Fibroblast of gingiva (primary cell): ENCODE measurements around the gene LRWD1.
"Not testable (repeated sequence)": the region's sequence is repeated elsewhere in the genome, so short reads cannot be mapped to it uniquely, and the experiment has no call there.

Source experiments
- DNase-seq: peaks from one replicate; pipeline ENCODE4 v3.0.0-alpha.2; 2011; ENCODE audit warnings: low read depth

The LRWD1 gene

DNA sequence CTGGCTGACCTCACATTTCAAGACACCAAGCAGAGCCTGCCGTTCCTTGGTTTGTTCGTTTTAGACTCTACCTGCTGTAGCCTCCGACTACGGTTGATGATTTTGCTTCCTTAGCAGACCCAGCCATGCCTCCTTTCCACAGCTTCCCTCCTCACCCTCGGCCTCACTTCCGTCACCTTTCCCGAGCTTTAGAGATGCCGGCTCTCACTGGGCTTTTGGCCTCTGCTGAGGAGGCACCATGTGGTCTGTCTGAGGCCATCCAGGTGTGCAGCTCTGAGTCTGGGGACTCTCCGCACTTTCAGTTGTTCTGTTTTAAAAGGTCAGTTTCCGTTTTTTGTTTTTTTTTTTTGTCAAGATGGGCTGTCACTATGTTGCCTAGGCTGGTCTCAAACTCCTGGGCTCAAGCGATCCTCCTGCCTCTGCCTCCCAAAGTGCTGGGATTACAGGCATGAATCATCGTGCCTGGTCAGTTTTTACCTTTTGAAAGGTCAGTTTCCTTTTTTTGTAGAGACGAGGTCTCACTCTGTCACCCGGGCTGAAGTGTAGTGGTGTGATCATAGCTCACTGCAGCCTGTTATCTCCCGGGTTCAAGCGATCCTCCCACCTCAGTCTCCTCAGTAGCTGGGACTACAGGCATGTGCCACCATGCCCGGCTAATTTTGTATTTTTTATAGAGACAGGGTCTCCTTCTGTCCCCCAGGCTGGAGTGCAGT lies 19.7 kb upstream of the LRWD1 start:
- DNase-seq, result no peak

DNA sequence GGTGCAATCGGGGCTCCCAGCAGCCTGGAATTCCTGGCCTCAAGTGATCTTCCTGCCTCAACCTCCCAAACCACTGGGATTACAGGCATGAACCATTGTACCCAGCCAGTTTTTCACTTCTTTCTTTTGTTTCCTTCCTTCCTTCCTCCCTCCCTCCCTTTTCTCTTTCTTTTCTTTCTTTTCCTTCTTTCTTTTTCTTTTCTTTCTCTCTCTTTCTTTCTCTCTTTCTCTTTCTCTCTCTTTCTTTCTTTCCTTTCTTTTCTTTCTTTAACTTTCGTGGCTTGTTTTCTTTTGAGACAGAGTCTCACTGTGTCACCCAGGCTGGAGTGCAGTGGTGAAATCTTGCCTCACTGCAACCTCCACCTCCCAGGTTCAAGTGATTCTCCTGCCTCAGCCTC lies 19.1 kb upstream of the LRWD1 start:
- no peak for DNase-seq

DNA sequence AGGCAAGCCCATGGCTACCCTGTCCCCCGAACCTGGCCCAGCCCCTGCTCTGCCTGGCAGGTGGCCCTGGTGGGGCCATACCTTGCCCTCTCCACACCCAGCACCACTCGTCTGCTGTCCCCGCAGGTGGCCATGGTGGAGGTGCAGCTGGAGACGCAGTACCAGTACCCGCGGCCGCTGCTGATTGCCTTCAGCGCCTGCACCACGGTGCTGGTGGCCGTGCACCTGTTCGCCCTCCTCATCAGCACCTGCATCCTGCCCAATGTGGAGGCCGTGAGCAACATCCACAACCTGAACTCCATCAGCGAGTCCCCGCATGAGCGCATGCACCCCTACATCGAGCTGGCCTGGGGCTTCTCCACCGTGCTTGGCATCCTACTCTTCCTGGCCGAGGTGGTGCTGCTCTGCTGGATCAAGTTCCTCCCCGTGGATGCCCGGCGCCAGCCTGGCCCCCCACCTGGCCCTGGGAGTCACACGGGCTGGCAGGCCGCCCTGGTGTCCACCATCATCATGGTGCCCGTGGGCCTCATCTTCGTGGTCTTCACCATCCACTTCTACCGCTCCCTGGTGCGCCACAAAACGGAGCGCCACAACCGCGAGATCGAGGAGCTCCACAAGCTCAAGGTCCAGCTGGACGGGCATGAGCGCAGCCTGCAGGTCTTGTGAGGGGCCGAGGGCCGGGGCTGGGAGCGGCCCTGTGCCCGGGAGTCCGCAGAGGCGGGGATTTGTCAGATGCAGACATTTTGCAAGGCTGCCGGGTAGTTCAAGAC lies 18.2 kb upstream of the LRWD1 start:
- DNase-seq, result no peak

DNA sequence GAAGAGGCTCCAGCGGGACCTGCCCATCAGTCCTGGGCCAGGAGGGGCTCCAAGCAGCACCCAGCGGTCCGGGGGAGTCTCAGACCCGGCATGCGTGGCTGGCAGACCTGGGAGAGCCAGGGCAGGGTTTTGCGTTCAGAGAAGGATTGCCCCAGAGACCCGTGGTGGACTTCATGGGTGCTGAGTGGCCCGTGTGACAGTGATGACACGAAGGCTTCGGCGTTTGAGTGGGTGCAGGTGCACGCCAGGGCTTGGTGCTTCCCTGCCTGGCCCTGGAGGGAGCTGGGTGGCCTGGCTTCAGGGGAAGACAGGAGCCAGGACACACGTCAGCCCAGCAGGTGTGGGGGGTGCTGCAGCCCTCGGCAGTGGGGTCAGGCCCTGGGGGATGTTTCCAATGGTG lies 17.5 kb upstream of the LRWD1 start:
- no peak for DNase-seq

DNA sequence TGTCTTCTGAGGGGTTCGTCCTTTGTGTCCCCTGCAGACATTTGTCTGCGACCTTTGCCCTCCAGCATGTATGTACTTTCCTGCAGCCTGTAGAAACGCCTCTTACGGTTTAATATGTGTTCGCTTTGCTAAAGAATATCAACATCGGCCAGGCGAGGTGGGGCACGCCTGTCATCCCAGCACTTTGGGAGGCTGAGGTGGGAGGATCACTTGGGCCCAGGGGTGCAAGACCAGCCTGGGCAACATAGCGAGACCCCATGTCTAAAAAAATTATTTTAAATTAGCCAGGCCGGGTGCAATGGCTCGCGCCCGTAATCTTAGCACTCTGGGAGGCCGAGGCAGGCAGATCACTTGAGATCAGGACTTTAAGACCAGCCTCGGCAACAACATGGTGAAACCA lies 15.6 kb upstream of the LRWD1 start:
- DNase-seq, result no peak

GRCh38 chr7:102450242-102450641 lies 14.5 kb upstream of the LRWD1 start:
- DNase-seq, result no peak

DNA sequence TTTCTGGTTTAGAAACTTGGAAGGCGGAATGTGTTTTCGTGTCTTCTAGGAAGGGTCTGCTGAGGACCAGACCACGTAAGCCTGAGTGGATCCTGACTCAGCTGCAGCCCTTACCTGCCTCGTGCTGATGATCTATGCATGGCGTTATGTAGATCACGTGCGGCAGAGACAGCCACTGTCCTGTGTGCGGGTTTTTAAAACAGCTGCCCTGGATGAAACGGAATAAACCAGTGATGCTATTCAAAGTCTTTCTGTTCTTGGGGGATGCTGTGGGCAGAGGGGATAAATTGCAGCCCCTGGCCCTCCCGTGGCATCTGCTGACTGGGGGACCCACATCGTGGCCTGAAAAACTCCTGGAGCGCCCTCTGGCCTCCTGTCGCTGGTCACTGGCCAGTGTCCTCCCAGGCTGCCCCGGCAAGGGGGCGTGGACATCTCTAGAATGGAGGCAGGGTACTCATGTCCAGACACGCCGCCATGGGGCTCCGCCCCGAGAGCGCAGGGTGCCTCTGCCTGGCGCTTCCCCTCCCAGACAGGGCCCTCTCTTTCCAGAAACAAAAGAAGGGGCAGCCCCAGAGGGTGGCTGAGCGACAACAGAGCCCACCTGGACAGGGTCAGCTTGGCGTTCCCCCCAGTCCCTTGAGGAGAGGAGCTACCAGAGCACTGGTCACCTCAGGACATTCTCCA lies 13.3 kb upstream of the LRWD1 start:
- DNase-seq, result no peak

GRCh38 chr7:102452451-102452850 lies 12.3 kb upstream of the LRWD1 start:
- DNase-seq, result no peak

GRCh38 chr7:102453319-102453718 lies 11.5 kb upstream of the LRWD1 start:
- DNase-seq, result no peak

GRCh38 chr7:102454468-102454867 lies 10.3 kb upstream of the LRWD1 start:
- DNase-seq, result no peak

- DNase-seq, result not testable (repeated sequence)
These were observed 9.9 kb upstream of the LRWD1 start for GRCh38 chr7:102454932-102455331.

GRCh38 chr7:102455596-102455995 lies 9.2 kb upstream of the LRWD1 start:
- no peak for DNase-seq

- no peak for DNase-seq
These were observed 8.5 kb upstream of the LRWD1 start for GRCh38 chr7:102456327-102456726.

GRCh38 chr7:102457352-102457924 lies 7.3 kb upstream of the LRWD1 start:
- DNase-seq, result no peak

GRCh38 chr7:102459221-102459844 lies 5.5 kb upstream of the LRWD1 start:
- DNase-seq, result no peak

GRCh38 chr7:102460467-102460866 lies 4.3 kb upstream of the LRWD1 start:
- DNase-seq, result no peak

GRCh38 chr7:102463841-102464576 lies 775 bp upstream of the LRWD1 start:
- peak; percentile 15 for DNase-seq

GRCh38 chr7:102466097-102466496 lies 1.3 kb downstream of the LRWD1 start:
- no peak for DNase-seq

DNA sequence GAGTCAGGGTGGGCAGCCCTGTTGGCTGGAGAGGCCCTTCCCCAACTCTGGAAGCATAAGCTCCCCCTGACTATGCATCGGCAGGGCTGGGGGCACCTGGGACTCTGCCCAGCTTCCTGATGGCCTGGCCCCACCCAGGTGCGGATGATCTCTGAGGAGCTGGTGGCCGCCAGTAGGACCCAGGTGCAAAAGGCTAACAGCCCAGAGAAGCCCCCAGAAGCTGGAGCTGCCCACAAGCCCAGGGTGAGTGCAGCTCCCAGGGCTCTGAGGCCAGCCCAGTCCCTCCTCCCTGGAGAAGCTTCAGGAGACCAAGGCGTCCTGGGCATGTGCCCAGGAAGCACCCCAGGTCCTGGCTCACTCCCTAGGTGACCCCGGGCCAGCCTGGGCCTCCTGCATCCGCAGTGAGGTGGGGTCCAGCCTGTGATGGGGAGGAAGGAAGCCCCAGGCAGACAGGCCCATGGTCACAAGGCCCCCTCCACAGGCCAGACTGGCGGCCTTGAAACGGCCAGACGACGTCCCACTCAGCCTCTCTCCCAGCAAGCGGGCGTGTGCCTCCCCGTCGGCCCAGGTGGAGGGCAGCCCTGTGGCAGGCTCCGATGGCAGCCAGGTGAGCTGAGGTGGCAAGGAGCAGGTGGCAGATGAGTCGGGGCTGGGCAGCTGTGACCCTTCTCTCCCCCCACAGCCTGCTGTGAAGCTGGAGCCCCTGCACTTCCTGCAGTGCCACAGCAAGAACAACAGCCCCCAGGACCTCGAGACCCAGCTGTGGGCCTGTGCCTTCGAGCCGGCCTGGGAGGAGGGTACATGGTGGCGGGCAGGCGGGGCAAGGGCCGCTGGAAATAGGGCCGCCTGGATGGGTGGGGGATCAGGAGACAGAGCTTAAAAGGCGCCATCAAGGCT lies 3.0 kb downstream of the LRWD1 start:
- no peak for DNase-seq
